ENCODE results near the gene RPS15.

- TF ChIP-seq CTCF (IDR thresholded peaks at IDR 0.05) = no peak
- no peak for TF ChIP-seq ZFX (IDR thresholded peaks at IDR 0.05; ENCODE audit: borderline replicate concordance)
Observed at GRCh38 chr19:1470055-1470304, 31.8 kb downstream of the RPS15 start.

All from 22Rv1 (cell line).